Pons (tissue), 1 donor: ENCODE results near the gene SMURF1.

ENCODE experiments used
- DNase-seq: peaks from one replicate; pipeline ENCODE4 v3.0.0-alpha.2; 2016; ENCODE audit warnings: low spot score

The SMURF1 gene

GRCh38 chr7:99029466-99030435 lies 114.2 kb downstream of the SMURF1 start:
- DNase-seq, result no peak

GRCh38 chr7:99028261-99028973 lies 115.5 kb downstream of the SMURF1 start:
- no peak for DNase-seq

- no peak for DNase-seq
Measured at GRCh38 chr7:99027841-99028240, 116.1 kb downstream of the SMURF1 start.

- DNase-seq, result no peak
Measured at GRCh38 chr7:99027241-99027640, 116.7 kb downstream of the SMURF1 start.

- no peak for DNase-seq
Measured at GRCh38 chr7:99024066-99024465, 119.8 kb downstream of the SMURF1 start.

GRCh38 chr7:99021941-99022560 lies 121.9 kb downstream of the SMURF1 start:
- no peak for DNase-seq

GRCh38 chr7:99020413-99020715 lies 123.5 kb downstream of the SMURF1 start:
- no peak for DNase-seq

GRCh38 chr7:99019523-99020412 lies 124.1 kb downstream of the SMURF1 start:
- no peak for DNase-seq

GRCh38 chr7:99016196-99016595 lies 127.7 kb downstream of the SMURF1 start:
- no peak for DNase-seq

- no peak for DNase-seq
Measured at GRCh38 chr7:99014113-99014985, 129.6 kb downstream of the SMURF1 start.

GRCh38 chr7:99013266-99014112 lies 130.4 kb downstream of the SMURF1 start:
- no peak for DNase-seq

GRCh38 chr7:99012722-99013121 lies 131.2 kb downstream of the SMURF1 start:
- no peak for DNase-seq

- no peak for DNase-seq
Measured at GRCh38 chr7:99011706-99012404, 132.1 kb downstream of the SMURF1 start.

- DNase-seq, result no peak
Measured at GRCh38 chr7:99011341-99011705, 132.6 kb downstream of the SMURF1 start.

GRCh38 chr7:99010281-99010680 lies 133.6 kb downstream of the SMURF1 start:
- DNase-seq, result no peak

- DNase-seq, result no peak
Measured at GRCh38 chr7:99008921-99009530, 134.9 kb downstream of the SMURF1 start.

- no peak for DNase-seq
Measured at GRCh38 chr7:99008181-99008631, 135.7 kb downstream of the SMURF1 start.

GRCh38 chr7:99006739-99007424 lies 137.0 kb downstream of the SMURF1 start:
- DNase-seq, result no peak
